HL-60 (cell line): ENCODE data around the gene CADM1.

Source experiments
- CTCF ChIP-seq: IDR thresholded peaks from one replicate; pipeline ENCODE4 v1.5.1; 2011; ENCODE audit warnings: low read length, control low read depth, inconsistent platforms; ENCODE audit not compliant: insufficient read depth
- GABPA ChIP-seq: IDR thresholded peaks from 2 replicates; pipeline ENCODE4 v1.6.1; 2012; ENCODE audit warnings: low read depth
- POLR2AphosphoS5 ChIP-seq: IDR thresholded peaks from 2 replicates; pipeline ENCODE4 v1.6.1; 2012; ENCODE audit warnings: low read depth
- REST ChIP-seq: IDR thresholded peaks from 2 replicates; pipeline ENCODE4 v1.6.1; 2012; ENCODE audit warnings: low read depth; ENCODE audit not compliant: insufficient replicate concordance
- SPI1 ChIP-seq: IDR thresholded peaks from 2 replicates; pipeline ENCODE4 v1.6.1; 2012; ENCODE audit warnings: low read depth, mild to moderate bottlenecking, borderline replicate concordance

GRCh38 chr11:115325523-115325922 lies 178.7 kb downstream of the CADM1 start:
- TF ChIP-seq POLR2AphosphoS5 (no peak), CTCF (no peak), REST (no peak), GABPA (no peak), SPI1 (no peak)
